SK-N-SH treated with all-trans-retinoic acid at 6 μM for 48 hours (cell line): Measurements from ENCODE around the gene SLC39A13.

Experiments used
- ATAC-seq: fragments of 200-7000 bp; cut with Tn5 transposase; 3 replicates; pipeline ENCODE4 v1.9.1; 2020; ENCODE audit warnings: mild to moderate bottlenecking, moderate library complexity
- ARNTL ChIP-seq: fragments of 450-650 bp; formaldehyde crosslinking; IDR thresholded peaks from 2 replicates; pipeline ENCODE4 v1.5.0; 2020; ENCODE audit warnings: low read depth, mild to moderate bottlenecking, moderate library complexity, borderline replicate concordance
- BACH2 ChIP-seq: fragments of 250-450 bp; sonication (Bioruptor Pico); IDR thresholded peaks from 2 replicates; pipeline ENCODE4 v1.9.0; 2021; ENCODE audit warnings: mild to moderate bottlenecking, borderline replicate concordance
- CSDC2 ChIP-seq: fragments of 250-450 bp; sonication (Bioruptor Pico); IDR thresholded peaks from 2 replicates; pipeline ENCODE4 v1.5.0; 2020; ENCODE audit warnings: mild to moderate bottlenecking, moderate library complexity
- ESRRG ChIP-seq: fragments of 250-450 bp; sonication (Bioruptor Pico); IDR thresholded peaks from 2 replicates; pipeline ENCODE4 v1.6.1; 2021; ENCODE audit warnings: mild to moderate bottlenecking
- GLIS3 ChIP-seq: fragments of 250-450 bp; sonication (Bioruptor Pico); IDR thresholded peaks from 2 replicates; pipeline ENCODE4 v1.5.0; 2020; ENCODE audit warnings: mild to moderate bottlenecking, moderate library complexity
- ISL1 ChIP-seq: fragments of 250-450 bp; sonication (Bioruptor Pico); IDR thresholded peaks from 2 replicates; pipeline ENCODE4 v2.1.2; 2022; ENCODE audit warnings: mild to moderate bottlenecking, moderate library complexity
- OSR1 ChIP-seq: fragments of 250-450 bp; sonication (Bioruptor Pico); IDR thresholded peaks from 2 replicates; pipeline ENCODE4 v1.8.0; 2022; ENCODE audit warnings: moderate library complexity, mild to moderate bottlenecking, inconsistent platforms
- PPARA ChIP-seq: fragments of 250-450 bp; sonication (Bioruptor Pico); IDR thresholded peaks from 2 replicates; pipeline ENCODE4 v1.5.0; 2020; ENCODE audit warnings: mild to moderate bottlenecking, borderline replicate concordance
- RARB ChIP-seq: fragments of 250-450 bp; sonication (Bioruptor Pico); IDR thresholded peaks from 2 replicates; pipeline ENCODE4 v1.8.0; 2021; ENCODE audit warnings: mild to moderate bottlenecking, moderate library complexity
- SNAI2 ChIP-seq: fragments of 250-450 bp; sonication (Bioruptor Pico); IDR thresholded peaks from 2 replicates; pipeline ENCODE4 v1.5.0; 2020; ENCODE audit warnings: mild to moderate bottlenecking, moderate library complexity
- TCF4 ChIP-seq: fragments of 250-450 bp; sonication (Bioruptor Pico); IDR thresholded peaks from 2 replicates; pipeline ENCODE4 v1.8.0; 2021; ENCODE audit warnings: mild to moderate bottlenecking, moderate library complexity, borderline replicate concordance
- TOX ChIP-seq: fragments of 250-450 bp; sonication (Bioruptor Pico); IDR thresholded peaks from 2 replicates; pipeline ENCODE4 v1.8.0; 2021; ENCODE audit warnings: mild to moderate bottlenecking, moderate library complexity, borderline replicate concordance
- ZC3H10 ChIP-seq: fragments of 250-450 bp; sonication (Bioruptor Pico); IDR thresholded peaks from 2 replicates; pipeline ENCODE4 v1.5.1; 2021; ENCODE audit warnings: mild to moderate bottlenecking, moderate library complexity
- ZFP3 ChIP-seq: fragments of 250-450 bp; sonication (Bioruptor Pico); IDR thresholded peaks from 2 replicates; pipeline ENCODE4 v1.5.0; 2020; ENCODE audit warnings: mild to moderate bottlenecking, moderate library complexity
- ZFP30 ChIP-seq: fragments of 450-650 bp; formaldehyde crosslinking; IDR thresholded peaks from 2 replicates; pipeline ENCODE4 v1.5.0; 2022; ENCODE audit warnings: mild to moderate bottlenecking, moderate library complexity
- ZNF70 ChIP-seq: fragments of 450-650 bp; formaldehyde crosslinking; IDR thresholded peaks from 2 replicates; pipeline ENCODE4 v1.5.0; 2020; ENCODE audit warnings: mild to moderate bottlenecking, moderate library complexity
- ZNF8 ChIP-seq: fragments of 450-650 bp; formaldehyde crosslinking; IDR thresholded peaks from 2 replicates; pipeline ENCODE4 v1.5.0; 2020; ENCODE audit warnings: mild to moderate bottlenecking, moderate library complexity
- TF ChIP-seq, protein P1 (sequence below): fragments of 250-450 bp; sonication (Bioruptor Pico); IDR thresholded peaks from 2 replicates; pipeline ENCODE4 v1.8.0; 2020; ENCODE audit warnings: mild to moderate bottlenecking, moderate library complexity, borderline replicate concordance
- TF ChIP-seq, protein P2 (sequence below): fragments of 250-450 bp; sonication (Bioruptor Pico); IDR thresholded peaks from 2 replicates; pipeline ENCODE4 v1.5.1; 2021; ENCODE audit warnings: mild to moderate bottlenecking, moderate library complexity
- TF ChIP-seq, protein P3 (sequence below): fragments of 250-450 bp; sonication (Bioruptor Pico); IDR thresholded peaks from 2 replicates; pipeline ENCODE4 v1.8.0; 2021; ENCODE audit warnings: low read depth, mild to moderate bottlenecking, moderate library complexity, borderline replicate concordance

The SLC39A13 gene

DNA sequence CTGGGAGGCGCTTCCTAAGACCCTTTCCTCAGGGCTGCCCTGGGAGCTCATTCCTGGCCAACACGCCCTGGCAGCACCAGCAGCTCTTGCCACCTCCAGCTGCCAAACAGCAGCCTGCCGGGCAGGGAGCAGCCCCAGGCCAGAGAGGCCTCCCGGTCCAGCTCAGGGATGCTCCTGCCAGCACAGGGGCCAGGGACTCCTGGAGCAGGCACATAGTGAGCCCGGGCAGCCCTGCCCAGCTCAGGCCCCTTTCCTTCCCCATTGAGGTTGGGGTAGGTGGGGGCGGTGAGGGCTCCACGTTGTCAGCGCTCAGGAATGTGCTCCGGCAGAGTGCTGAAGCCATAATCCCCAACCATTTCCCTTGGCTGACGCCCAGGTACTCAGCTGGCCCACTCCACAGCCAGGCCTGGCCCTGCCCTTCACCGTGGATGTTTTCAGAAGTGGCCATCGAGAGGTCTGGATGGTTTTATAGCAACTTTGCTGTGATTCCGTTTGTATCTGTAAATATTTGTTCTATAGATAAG lies 7.6 kb downstream of the SLC39A13 start:
- peak; percentile 88 for ATAC-seq
- TF ChIP-seq ZNF8, result no peak
- TF ChIP-seq, protein P1, sequence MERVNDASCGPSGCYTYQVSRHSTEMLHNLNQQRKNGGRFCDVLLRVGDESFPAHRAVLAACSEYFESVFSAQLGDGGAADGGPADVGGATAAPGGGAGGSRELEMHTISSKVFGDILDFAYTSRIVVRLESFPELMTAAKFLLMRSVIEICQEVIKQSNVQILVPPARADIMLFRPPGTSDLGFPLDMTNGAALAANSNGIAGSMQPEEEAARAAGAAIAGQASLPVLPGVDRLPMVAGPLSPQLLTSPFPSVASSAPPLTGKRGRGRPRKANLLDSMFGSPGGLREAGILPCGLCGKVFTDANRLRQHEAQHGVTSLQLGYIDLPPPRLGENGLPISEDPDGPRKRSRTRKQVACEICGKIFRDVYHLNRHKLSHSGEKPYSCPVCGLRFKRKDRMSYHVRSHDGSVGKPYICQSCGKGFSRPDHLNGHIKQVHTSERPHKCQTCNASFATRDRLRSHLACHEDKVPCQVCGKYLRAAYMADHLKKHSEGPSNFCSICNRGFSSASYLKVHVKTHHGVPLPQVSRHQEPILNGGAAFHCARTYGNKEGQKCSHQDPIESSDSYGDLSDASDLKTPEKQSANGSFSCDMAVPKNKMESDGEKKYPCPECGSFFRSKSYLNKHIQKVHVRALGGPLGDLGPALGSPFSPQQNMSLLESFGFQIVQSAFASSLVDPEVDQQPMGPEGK (CRISPR knock-in tag), result peak; percentile 86
- TF ChIP-seq ZFP3 (CRISPR knock-in tag), result peak; percentile 51; the same call in 1 of the 2 replicates

DNA sequence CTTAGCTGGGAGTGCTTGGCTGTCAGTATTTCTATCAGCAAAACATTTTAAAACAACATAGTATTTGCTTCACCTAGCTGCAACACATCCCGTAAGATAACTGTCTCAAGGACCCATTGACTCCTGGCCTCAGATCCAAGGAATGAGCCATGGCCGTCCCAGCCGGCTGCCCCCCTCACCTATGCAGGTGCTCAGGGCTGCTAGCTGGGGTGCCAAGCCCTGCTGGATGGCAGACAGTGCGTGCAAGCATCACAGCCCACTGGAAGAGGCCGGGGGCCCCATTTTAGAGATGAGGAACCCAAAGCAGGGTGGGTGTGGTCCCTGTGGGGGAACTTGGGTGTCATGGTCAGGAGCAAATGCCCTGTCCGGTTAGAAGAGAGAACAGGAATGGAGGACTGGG lies 9.3 kb downstream of the SLC39A13 start:
- ATAC-seq, result no peak
- TF ChIP-seq ZC3H10 (CRISPR knock-in tag) (no peak), ISL1 (CRISPR knock-in tag) (no peak), SNAI2 (CRISPR knock-in tag) (no peak), TOX (no peak)
- TF ChIP-seq, protein P1 (CRISPR knock-in tag), result no peak
- TF ChIP-seq, all 23 proteins: peak for 0

DNA sequence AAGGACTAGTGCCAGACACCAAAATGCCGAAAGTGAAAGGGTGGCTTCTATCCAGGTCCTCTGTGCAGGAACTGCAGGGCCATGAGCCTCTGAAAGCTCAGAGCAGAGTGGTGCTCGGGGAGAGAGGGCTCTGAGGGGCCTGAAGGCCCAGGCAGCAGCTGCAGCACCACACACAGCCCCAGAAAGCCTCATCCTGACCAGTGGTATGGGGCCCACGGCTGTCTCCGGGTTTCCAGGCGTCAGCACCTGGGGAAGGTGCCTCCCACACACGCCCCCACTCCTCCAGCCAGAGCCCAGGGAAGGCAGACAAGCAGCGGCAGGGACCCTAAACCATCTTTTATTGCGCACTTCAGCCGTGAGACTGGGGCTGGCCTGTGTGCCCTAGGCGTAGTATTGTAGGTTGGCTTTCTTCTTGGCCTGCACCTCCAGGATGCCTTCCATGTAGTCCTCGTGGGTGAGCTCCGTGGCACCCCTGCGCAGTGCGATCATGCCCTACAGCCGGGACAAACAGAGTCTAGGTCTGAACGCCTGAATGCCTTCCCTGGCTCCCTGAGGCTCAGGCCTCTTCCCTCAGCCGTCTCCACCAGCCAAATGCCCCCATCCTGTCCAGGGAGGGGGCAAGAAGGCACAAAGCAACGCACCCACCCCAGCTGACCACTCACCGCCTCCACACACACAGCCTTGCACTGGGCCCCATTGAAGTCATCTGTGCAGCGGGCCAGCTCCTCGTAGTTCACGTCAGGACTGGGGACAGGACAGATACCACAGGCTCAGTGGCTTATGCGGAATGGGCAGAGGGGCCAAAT lies 10.3 kb downstream of the SLC39A13 start:
- no peak for ATAC-seq

DNA sequence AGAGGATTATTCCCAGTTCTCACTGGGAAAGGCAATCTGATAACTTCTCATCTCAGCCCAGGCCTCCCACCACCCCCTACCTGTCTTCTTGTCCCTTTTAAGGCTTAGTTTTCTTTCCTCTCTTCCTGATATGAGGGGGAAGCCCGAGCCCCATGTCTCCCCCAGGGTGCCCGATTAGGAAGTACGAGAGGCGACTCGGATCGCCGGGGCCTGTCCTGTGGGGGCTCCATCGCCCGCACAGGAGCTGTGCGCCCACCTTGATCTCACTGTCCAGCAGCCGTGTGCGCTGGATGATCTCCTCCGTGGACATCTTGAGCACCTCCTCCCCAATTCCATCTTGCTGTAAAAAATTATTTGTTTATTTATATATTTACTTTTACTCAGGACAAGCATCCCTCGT lies 17.2 kb downstream of the SLC39A13 start:
- no peak for TF ChIP-seq OSR1 (CRISPR knock-in tag)
- no peak for TF ChIP-seq ZC3H10 (CRISPR knock-in tag)
- TF ChIP-seq, protein P2, sequence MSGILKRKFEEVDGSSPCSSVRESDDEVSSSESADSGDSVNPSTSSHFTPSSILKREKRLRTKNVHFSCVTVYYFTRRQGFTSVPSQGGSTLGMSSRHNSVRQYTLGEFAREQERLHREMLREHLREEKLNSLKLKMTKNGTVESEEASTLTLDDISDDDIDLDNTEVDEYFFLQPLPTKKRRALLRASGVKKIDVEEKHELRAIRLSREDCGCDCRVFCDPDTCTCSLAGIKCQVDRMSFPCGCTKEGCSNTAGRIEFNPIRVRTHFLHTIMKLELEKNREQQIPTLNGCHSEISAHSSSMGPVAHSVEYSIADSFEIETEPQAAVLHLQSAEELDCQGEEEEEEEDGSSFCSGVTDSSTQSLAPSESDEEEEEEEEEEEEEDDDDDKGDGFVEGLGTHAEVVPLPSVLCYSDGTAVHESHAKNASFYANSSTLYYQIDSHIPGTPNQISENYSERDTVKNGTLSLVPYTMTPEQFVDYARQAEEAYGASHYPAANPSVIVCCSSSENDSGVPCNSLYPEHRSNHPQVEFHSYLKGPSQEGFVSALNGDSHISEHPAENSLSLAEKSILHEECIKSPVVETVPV, result no peak
- no peak for ATAC-seq

More for the DNA sequence above, 10.3 kb downstream of the SLC39A13 start:
- TF ChIP-seq GLIS3 (no peak), BACH2 (CRISPR knock-in tag) (no peak), ARNTL (CRISPR knock-in tag) (no peak), OSR1 (CRISPR knock-in tag) (no peak), TCF4 (CRISPR knock-in tag) (no peak), ISL1 (CRISPR knock-in tag) (no peak), RARB (no peak), CSDC2 (no peak), ZNF70 (CRISPR knock-in tag) (no peak), ZFP30 (CRISPR knock-in tag) (no peak), SNAI2 (CRISPR knock-in tag) (no peak), ESRRG (no peak), TOX (no peak), ZC3H10 (CRISPR knock-in tag) (no peak), ZNF8 (no peak), PPARA (no peak)
- TF ChIP-seq, protein P3, sequence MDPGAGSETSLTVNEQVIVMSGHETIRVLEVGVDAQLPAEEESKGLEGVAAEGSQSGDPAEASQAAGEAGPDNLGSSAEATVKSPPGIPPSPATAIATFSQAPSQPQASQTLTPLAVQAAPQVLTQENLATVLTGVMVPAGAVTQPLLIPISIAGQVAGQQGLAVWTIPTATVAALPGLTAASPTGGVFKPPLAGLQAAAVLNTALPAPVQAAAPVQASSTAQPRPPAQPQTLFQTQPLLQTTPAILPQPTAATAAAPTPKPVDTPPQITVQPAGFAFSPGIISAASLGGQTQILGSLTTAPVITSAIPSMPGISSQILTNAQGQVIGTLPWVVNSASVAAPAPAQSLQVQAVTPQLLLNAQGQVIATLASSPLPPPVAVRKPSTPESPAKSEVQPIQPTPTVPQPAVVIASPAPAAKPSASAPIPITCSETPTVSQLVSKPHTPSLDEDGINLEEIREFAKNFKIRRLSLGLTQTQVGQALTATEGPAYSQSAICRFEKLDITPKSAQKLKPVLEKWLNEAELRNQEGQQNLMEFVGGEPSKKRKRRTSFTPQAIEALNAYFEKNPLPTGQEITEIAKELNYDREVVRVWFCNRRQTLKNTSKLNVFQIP, result no peak
- TF ChIP-seq, protein P1 (CRISPR knock-in tag), result no peak
